NT2/D1 (cell line): ENCODE data around the gene TBC1D4.

Experiments used
- SUZ12 ChIP-seq: IDR thresholded peaks from 2 replicates; pipeline ENCODE4 v1.6.1; 2011; ENCODE audit not compliant: insufficient read length, insufficient read depth; ENCODE audit errors: extremely low read depth
- YY1 ChIP-seq: IDR thresholded peaks from 2 replicates; pipeline ENCODE4 v1.6.1; 2011; ENCODE audit not compliant: insufficient read length, insufficient read depth
- ZNF274 ChIP-seq: IDR thresholded peaks from 2 replicates; pipeline ENCODE4 v1.6.1; 2011; ENCODE audit warnings: mild to moderate bottlenecking, low read depth, low read length

- no peak for TF ChIP-seq SUZ12
- no peak for TF ChIP-seq YY1
- TF ChIP-seq ZNF274, result no peak
Measured at GRCh38 chr13:75507027-75508001, 25.3 kb upstream of the TBC1D4 start.
